HepG2 (cell line): Measurements from ENCODE around the gene PRRT2. TPM values are rescaled to one million over a fixed set of nuclear protein-coding genes. Genes with fewer than 3 reads are reported as not detected.
A peak's percentile ranks its signal among the peaks of the same experiment; 100 is the strongest.

ENCODE experiments used
- ATAC-seq: fragments of 200-7000 bp; cut with Tn5 transposase; 3 replicates; pipeline ENCODE4 v1.9.1; 2020; ENCODE audit warnings: mild to moderate bottlenecking, moderate library complexity
- BruUV-seq: library from RNA; stranded (reverse); fragments of 400-500 nt; replicated peaks from 2 replicates; lab custom pipeline; 2021; lab: Mats Ljungman, UMichigan
- CTCF ChIA-PET: fragments of 300-600 bp; formaldehyde crosslinking; extraction: SDS; loops from one replicate; lab custom pipeline; 2021; ENCODE audit warnings: low total read pairs, inconsistent platforms, low intra/inter-chr PET ratio; lab: Yijun Ruan, JAX
- POLR2A ChIA-PET: fragments of 350-600 bp; sonication (Branson Sonifier 250); formaldehyde crosslinking; loops from one replicate; lab custom pipeline; 2020; ENCODE audit warnings: antibody characterized with exemption, inconsistent platforms; lab: Yijun Ruan, JAX
- DNase-seq: peaks from one replicate; pipeline ENCODE4 v3.0.0-alpha.2; 2015; ENCODE audit warnings: low spot score
- FAIRE-seq: peaks from 3 replicates; lab custom pipeline; 2011; peaks lifted over from hg19 to GRCh38; lab: Jason Lieb, UNC
- H2AFZ ChIP-seq: one replicate; pipeline ENCODE4 v1.6.1; 2011; ENCODE audit warnings: low read length, inconsistent platforms
- H3K27ac ChIP-seq: fragments of 300-600 bp; 3 replicates; pipeline ENCODE4 v1.8.0; 2011; ENCODE audit warnings: mixed run types, mild to moderate bottlenecking, mixed read lengths, low read length, inconsistent platforms; ENCODE audit not compliant: insufficient read depth; ENCODE audit errors: extremely low read length
- H3K27me3 ChIP-seq, 2 experiments: fragments of 200-600 bp in 1 of 2; 2 replicates in 1 of 2; 3 replicates in 1 of 2; pipeline versions ENCODE4 v1.6.0 to v1.8.0; 2011; ENCODE audit warnings: low read length in 2 of 2, mild to moderate bottlenecking in 2 of 2, moderate library complexity in 2 of 2, inconsistent platforms in 1 of 2; ENCODE audit not compliant: insufficient read depth in 2 of 2, control insufficient read depth in 1 of 2
- H3K36me3 ChIP-seq, 2 experiments: fragments of 200-600 bp in 1 of 2; replicated peaks in 1 of 2; 2 replicates in 1 of 2; 3 replicates in 1 of 2; pipeline versions ENCODE4 v1.5.1 to v1.8.0; 2011; ENCODE audit warnings: low read length in 2 of 2, inconsistent platforms in 1 of 2; ENCODE audit not compliant: insufficient read depth in 2 of 2, control insufficient read depth in 1 of 2
- H3K4me1 ChIP-seq: 2 replicates; pipeline ENCODE4 v1.5.1; 2012; ENCODE audit warnings: low read length, inconsistent platforms; ENCODE audit not compliant: insufficient read depth
- H3K4me2 ChIP-seq: 2 replicates; pipeline ENCODE4 v1.6.0; 2011; ENCODE audit warnings: low read depth, low read length, inconsistent platforms
- H3K4me3 ChIP-seq, 3 experiments: fragments of 200-600 bp in 1 of 3; sonication (generic), shearing (Covaris generic) in 1 of 3; replicated peaks in 1 of 3; 2 replicates each; pipeline ENCODE4 v1.5.1; 2011 to 2016; ENCODE audit warnings: low read length in 3 of 3, inconsistent platforms in 2 of 3, low read depth in 2 of 3, mild to moderate bottlenecking in 2 of 3, control low read depth in 1 of 3, mixed read lengths in 1 of 3; ENCODE audit not compliant: insufficient read depth in 1 of 3
- H3K79me2 ChIP-seq: one replicate; pipeline ENCODE4 v1.6.1; 2011; ENCODE audit warnings: low read length, inconsistent platforms; ENCODE audit not compliant: insufficient read depth
- H3K9ac ChIP-seq: 2 replicates; pipeline ENCODE4 v1.6.0; 2011; ENCODE audit warnings: mild to moderate bottlenecking, low read depth, low read length, inconsistent platforms; ENCODE audit not compliant: insufficient read depth
- H3K9me3 ChIP-seq: 2 replicates; pipeline ENCODE4 v1.5.1; 2012; ENCODE audit warnings: mild to moderate bottlenecking, low read length
- H4K20me1 ChIP-seq: 2 replicates; pipeline ENCODE4 v1.6.0; 2011; ENCODE audit warnings: inconsistent platforms, mild to moderate bottlenecking, low read length, moderate library complexity; ENCODE audit not compliant: insufficient read depth
- IRX3 ChIP-seq: sonication (generic); formaldehyde crosslinking; IDR thresholded peaks from 2 replicates; pipeline ENCODE4 v1.8.1; 2023; ENCODE audit warnings: mild to moderate bottlenecking, low read depth, missing genetic modification reagents, borderline replicate concordance
- RARG ChIP-seq: sonication (generic); formaldehyde crosslinking; IDR thresholded peaks from 2 replicates; pipeline ENCODE4 v1.4.0; 2020; ENCODE audit warnings: low read depth, mild to moderate bottlenecking, missing genetic modification reagents
- RFX3 ChIP-seq: IDR thresholded peaks from 2 replicates; pipeline ENCODE4 v1.6.1; 2016; ENCODE audit warnings: missing biosample characterization, missing genetic modification reagents
- SOX5 ChIP-seq: IDR thresholded peaks from 2 replicates; pipeline ENCODE4 v1.6.1; 2016; ENCODE audit warnings: borderline replicate concordance
- SP5 ChIP-seq: IDR thresholded peaks from 2 replicates; pipeline ENCODE4 v1.6.1; 2016; ENCODE audit warnings: low read depth, borderline replicate concordance
- YY1 ChIP-seq: IDR thresholded peaks from 2 replicates; pipeline ENCODE4 v1.6.1; 2011; ENCODE audit warnings: low read length, low read depth, moderate library complexity, mild to moderate bottlenecking; ENCODE audit not compliant: insufficient read depth, insufficient replicate concordance
- ZNF121 ChIP-seq: sonication (generic); formaldehyde crosslinking; IDR thresholded peaks from 2 replicates; pipeline ENCODE4 v1.5.0; 2020; ENCODE audit warnings: mild to moderate bottlenecking, missing genetic modification reagents
- ZNF235 ChIP-seq: sonication (generic); formaldehyde crosslinking; IDR thresholded peaks from 2 replicates; pipeline ENCODE4 v1.8.1; 2023; ENCODE audit warnings: mild to moderate bottlenecking, missing genetic modification reagents, borderline replicate concordance
- ZNF772 ChIP-seq: sonication (generic); formaldehyde crosslinking; IDR thresholded peaks from 2 replicates; pipeline ENCODE4 v1.5.0; 2020; ENCODE audit warnings: mild to moderate bottlenecking, missing genetic modification reagents
- ZNF879 ChIP-seq: sonication (generic); formaldehyde crosslinking; IDR thresholded peaks from 2 replicates; pipeline ENCODE4 v1.8.1; 2023; ENCODE audit warnings: missing genetic modification reagents
- WGBS: methylation state at CpG from one replicate; pipeline ENCODE4 v1.1.6; 2017; ENCODE audit warnings: low lambda C conversion rate; 5-methylcytosine and 5-hydroxymethylcytosine counted together
- in situ Hi-C: cut with HindIII; loops from 2 replicates; pipeline ENCODE4 v1.10.0; 2017; ENCODE audit warnings: low pct_unique_long_range_greater_than_20kb; ENCODE audit not compliant: extremely low pct_ligation_motif_present
- intact Hi-C: fragments of 100-400 bp; cut with micrococcal nuclease; formaldehyde crosslinking; loops from one replicate; pipeline ENCODE4 v1.10.0; 2022; ENCODE audit not compliant: unreplicated experiment
- polyA plus RNA-seq, 8 experiments: library from polyadenylated mRNA; depleted of rRNA in 3 of 8; stranded (reverse) in 7 of 8; unstranded in 1 of 8; fragments of >200 nt; fragmentation: Illumina TruSeq in 4 of 8; extraction: Trizol in 4 of 8; gene quantifications; 2 replicates each; pipeline versions ENCODE4 v1.2.1 to v1.2.3, GENCODE V29; 2011 to 2016; ENCODE audit warnings: low read depth in 4 of 8, missing spikeins in 1 of 8, mixed read lengths in 1 of 8; ENCODE audit not compliant: insufficient read depth in 1 of 8
- total RNA-seq, 5 experiments: library from RNA; depleted of rRNA; stranded (reverse); fragments of >200 nt; fragmentation: Illumina TruSeq; extraction: Trizol; gene quantifications; 2 replicates each; pipeline ENCODE4 v1.2.3, GENCODE V29; 2016; ENCODE audit warnings: low read depth in 1 of 5
- TF ChIP-seq, protein P1 (sequence below): IDR thresholded peaks from 2 replicates; pipeline ENCODE4 v1.4.0; 2020; ENCODE audit warnings: mild to moderate bottlenecking, missing genetic modification reagents
- TF ChIP-seq, protein P2 (sequence below): sonication (generic); formaldehyde crosslinking; IDR thresholded peaks from 2 replicates; pipeline ENCODE4 v1.4.0; 2020; ENCODE audit warnings: missing genetic modification reagents, borderline replicate concordance

Gene PRRT2
- total and polyA plus RNA-seq, 2 of the 13 experiments (the other 11 are each of a cell fraction or from before 2014, with no cell fraction given): 0.51 to 1.1 TPM

DNA sequence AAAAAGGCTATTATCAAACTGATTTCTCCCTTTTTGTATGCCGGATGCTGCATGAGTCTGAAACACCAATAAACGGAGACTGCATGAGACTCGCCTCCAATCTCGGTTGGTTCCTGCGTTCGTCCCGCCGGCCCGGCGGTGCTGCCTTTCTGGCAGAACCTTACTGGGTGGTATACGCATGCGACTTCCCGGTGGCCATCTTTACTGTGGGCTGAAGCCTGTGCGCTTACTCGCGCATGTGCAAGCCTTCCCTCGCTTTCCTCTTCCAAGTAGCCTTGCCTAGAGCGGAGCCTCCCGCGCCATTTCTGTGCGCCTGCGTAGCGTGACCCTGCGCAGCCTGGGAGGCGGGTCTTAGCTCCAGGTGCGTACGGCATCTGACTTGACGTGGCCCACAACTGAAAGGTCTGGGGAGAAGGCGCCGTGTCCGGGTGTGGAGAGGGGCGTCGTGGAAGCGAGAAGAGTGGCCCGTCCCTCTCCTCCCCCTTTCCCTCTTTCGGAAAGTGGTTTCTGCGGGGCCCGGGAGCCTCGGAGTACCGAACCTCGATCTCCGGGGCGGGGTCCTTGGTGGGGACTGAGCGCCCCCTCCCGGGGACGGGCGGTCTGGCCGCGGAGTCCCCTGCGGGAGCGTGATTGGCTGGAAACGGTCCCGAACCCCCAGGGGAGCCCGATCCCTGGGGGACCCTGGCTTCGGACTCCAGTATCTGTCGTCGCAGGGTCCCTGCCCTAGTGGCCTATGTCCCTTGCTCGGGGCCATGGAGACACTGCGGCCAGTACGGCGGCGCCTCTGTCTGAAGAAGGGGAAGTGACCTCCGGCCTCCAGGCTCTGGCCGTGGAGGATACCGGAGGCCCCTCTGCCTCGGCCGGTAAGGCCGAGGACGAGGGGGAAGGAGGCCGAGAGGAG, 4.0 kb downstream of the PRRT2 start, which contains the start of gene PAGR1 (continued):
- TF ChIP-seq, protein P1, sequence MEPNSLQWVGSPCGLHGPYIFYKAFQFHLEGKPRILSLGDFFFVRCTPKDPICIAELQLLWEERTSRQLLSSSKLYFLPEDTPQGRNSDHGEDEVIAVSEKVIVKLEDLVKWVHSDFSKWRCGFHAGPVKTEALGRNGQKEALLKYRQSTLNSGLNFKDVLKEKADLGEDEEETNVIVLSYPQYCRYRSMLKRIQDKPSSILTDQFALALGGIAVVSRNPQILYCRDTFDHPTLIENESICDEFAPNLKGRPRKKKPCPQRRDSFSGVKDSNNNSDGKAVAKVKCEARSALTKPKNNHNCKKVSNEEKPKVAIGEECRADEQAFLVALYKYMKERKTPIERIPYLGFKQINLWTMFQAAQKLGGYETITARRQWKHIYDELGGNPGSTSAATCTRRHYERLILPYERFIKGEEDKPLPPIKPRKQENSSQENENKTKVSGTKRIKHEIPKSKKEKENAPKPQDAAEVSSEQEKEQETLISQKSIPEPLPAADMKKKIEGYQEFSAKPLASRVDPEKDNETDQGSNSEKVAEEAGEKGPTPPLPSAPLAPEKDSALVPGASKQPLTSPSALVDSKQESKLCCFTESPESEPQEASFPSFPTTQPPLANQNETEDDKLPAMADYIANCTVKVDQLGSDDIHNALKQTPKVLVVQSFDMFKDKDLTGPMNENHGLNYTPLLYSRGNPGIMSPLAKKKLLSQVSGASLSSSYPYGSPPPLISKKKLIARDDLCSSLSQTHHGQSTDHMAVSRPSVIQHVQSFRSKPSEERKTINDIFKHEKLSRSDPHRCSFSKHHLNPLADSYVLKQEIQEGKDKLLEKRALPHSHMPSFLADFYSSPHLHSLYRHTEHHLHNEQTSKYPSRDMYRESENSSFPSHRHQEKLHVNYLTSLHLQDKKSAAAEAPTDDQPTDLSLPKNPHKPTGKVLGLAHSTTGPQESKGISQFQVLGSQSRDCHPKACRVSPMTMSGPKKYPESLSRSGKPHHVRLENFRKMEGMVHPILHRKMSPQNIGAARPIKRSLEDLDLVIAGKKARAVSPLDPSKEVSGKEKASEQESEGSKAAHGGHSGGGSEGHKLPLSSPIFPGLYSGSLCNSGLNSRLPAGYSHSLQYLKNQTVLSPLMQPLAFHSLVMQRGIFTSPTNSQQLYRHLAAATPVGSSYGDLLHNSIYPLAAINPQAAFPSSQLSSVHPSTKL (CRISPR knock-in tag): peak; percentile 67
- TF ChIP-seq, all 625 proteins: peak for 382

DNA sequence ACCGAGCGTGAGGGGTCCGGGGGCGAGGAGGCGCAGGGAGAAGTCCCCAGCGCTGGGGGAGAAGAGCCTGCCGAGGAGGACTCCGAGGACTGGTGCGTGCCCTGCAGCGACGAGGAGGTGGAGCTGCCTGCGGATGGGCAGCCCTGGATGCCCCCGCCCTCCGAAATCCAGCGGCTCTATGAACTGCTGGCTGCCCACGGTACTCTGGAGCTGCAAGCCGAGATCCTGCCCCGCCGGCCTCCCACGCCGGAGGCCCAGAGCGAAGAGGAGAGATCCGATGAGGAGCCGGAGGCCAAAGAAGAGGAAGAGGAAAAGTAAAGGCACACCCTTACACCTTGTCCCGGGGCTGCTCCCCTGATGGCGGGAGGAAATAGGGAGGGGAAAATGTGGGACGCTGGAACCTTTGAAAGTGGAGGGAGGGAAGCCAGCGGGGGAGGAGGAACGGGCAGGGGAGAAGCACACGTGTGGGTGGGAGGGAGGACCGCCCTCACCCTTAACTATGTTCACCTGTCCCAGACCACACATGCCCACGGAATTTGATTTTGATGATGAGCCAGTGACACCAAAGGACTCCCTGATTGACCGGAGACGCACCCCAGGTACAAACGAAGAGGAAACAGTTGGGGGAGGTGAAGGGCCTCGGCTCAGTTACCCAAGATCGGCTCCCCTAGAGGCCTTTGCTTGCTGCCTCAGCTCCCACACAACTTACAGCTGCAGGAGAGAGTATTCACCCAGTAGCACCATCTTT, 4.9 kb downstream of the PRRT2 start:
- Histone ChIP-seq H3K9me3 (no peaks in the 10 kb centered on the region), H3K4me2 (peak overlapping the region; percentile 99), H3K27me3 (peaks cover 0 to 12% of the 10 kb centered on the region in 2 experiments; a peak in 2 of 5 replicates), H3K4me3 (peak overlapping the region; percentile 86 to 93 (median 88)), H2AFZ (no peak overlapping the region), H4K20me1 (peaks cover 5% of the 10 kb centered on the region; the same call in 1 of the 2 replicates), H3K79me2 (peaks cover 25% of the 10 kb centered on the region), H3K9ac (peak overlapping the region; percentile 79), H3K36me3 (peaks cover 0 to 9% of the 10 kb centered on the region in 2 experiments; a peak in 2 of 5 replicates), H3K4me1 (peaks cover 84% of the 10 kb centered on the region), H3K27ac (peak overlapping the region; percentile 83)
- peak; percentile 47 for DNase-seq
- intact Hi-C loops (loop anchor here (1.0 kb wide), 1 partner anchor 31 kb away; no protein-coding TSS in a partner anchor), in situ Hi-C loops (loop anchor here (25.0 kb wide), 1 partner anchor 845 kb away; the partner anchor contains the start of genes FBRS and PRR14)
- 1% methylated on average over 36 of the region's 37 CpGs for WGBS
- POLR2A ChIA-PET: interaction anchor here (0.6 to 7.0 kb wide), 19 partner anchors 10 to 156 kb away, joined by 3 to 145 read pairs (median 8); partner anchors contain the start of genes ASPHD1, CDIPT, KIF22 and MAZ
- peak; percentile 55 for ATAC-seq
- no TSS peak for BruUV-seq
- CTCF ChIA-PET: interaction anchor here (0.9 to 1.5 kb wide), 4 partner anchors 27 to 116 kb away, joined by 3 to 6 read pairs (median 4); partner anchors contain the start of gene KIF22
- no peak for FAIRE-seq
- TF ChIP-seq ZNF235 (CRISPR knock-in tag) (0 out of 2 replicates have a peak, but pooled peaks have one; percentile 75), SP5 (CRISPR knock-in tag) (0 out of 2 replicates have a peak, but pooled peaks have one; percentile 13), ZNF772 (CRISPR knock-in tag) (0 out of 2 replicates have a peak, but pooled peaks have one; percentile 9), YY1 (no peak), ZNF121 (CRISPR knock-in tag) (peak; percentile 23; the same call in 1 of the 2 replicates), SOX5 (no peak), ZNF879 (CRISPR knock-in tag) (no peak), RFX3 (CRISPR knock-in tag) (no peak), RARG (CRISPR knock-in tag) (0 out of 2 replicates have a peak, but pooled peaks have one; percentile 6), IRX3 (CRISPR knock-in tag) (0 out of 2 replicates have a peak, but pooled peaks have one; percentile 11)
- TF ChIP-seq, protein P2, sequence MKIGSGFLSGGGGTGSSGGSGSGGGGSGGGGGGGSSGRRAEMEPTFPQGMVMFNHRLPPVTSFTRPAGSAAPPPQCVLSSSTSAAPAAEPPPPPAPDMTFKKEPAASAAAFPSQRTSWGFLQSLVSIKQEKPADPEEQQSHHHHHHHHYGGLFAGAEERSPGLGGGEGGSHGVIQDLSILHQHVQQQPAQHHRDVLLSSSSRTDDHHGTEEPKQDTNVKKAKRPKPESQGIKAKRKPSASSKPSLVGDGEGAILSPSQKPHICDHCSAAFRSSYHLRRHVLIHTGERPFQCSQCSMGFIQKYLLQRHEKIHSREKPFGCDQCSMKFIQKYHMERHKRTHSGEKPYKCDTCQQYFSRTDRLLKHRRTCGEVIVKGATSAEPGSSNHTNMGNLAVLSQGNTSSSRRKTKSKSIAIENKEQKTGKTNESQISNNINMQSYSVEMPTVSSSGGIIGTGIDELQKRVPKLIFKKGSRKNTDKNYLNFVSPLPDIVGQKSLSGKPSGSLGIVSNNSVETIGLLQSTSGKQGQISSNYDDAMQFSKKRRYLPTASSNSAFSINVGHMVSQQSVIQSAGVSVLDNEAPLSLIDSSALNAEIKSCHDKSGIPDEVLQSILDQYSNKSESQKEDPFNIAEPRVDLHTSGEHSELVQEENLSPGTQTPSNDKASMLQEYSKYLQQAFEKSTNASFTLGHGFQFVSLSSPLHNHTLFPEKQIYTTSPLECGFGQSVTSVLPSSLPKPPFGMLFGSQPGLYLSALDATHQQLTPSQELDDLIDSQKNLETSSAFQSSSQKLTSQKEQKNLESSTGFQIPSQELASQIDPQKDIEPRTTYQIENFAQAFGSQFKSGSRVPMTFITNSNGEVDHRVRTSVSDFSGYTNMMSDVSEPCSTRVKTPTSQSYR: peak; percentile 30; the same call in 1 of the 2 replicates
